NCI-H2107 treated with DMSO at 0.1 percent for 48 hours (cell line): ENCODE measurements around the gene PRDX2.

ENCODE experiments used
- DNase-seq: peaks from one replicate; lab custom pipeline; 2025; ENCODE audit not compliant: unreplicated experiment; lab: John Stamatoyannopoulos, UW

The PRDX2 gene

GRCh38 chr19:12756150-12756883 lies 45.3 kb downstream of the PRDX2 start:
- no peak for DNase-seq

- DNase-seq, result no peak
These were observed 47.0 kb downstream of the PRDX2 start for GRCh38 chr19:12754465-12755196.

- no peak for DNase-seq
These were observed 49.4 kb downstream of the PRDX2 start for GRCh38 chr19:12752056-12752781.

- no peak for DNase-seq
These were observed 50.0 kb downstream of the PRDX2 start, which contains the start of gene BEST2 for GRCh38 chr19:12751635-12752034. TSS of gene BEST2 (plus strand) at chr19:12751791. CDS start at chr19:12752593, 802 bp downstream.

- no peak for DNase-seq
These were observed 50.7 kb downstream of the PRDX2 start for GRCh38 chr19:12750851-12751250.

- peak; percentile 27 for DNase-seq
These were observed 51.6 kb downstream of the PRDX2 start for GRCh38 chr19:12749938-12750521.

GRCh38 chr19:12748489-12748888 lies 53.1 kb downstream of the PRDX2 start:
- no peak for DNase-seq
